Gastrocnemius medialis (tissue), 4 donors: ENCODE data around the gene GJE1. TPM values are rescaled to one million over a fixed set of nuclear protein-coding genes. Genes with fewer than 3 reads are reported as not detected.

ENCODE experiments used
- ATAC-seq, 2 donors: fragments of 150-250 bp; one replicate each; pipeline ENCODE4 v1.9.1; 2016
- DNase-seq, 2 donors: peaks; one replicate each; pipeline ENCODE4 v3.0.0-alpha.2; 2019
- H3K27ac ChIP-seq, 4 donors: fragments of 200-600 bp; sonication (generic); 1 replicate in 1 of 4; 2 replicates in 3 of 4; pipeline ENCODE4 v1.5.1; 2016 to 2018; ENCODE audit warnings: mild to moderate bottlenecking in 2 of 4, moderate library complexity in 1 of 4
- H3K27me3 ChIP-seq, 3 donors: fragments of 200-600 bp; sonication (generic) in 2 of 3; 1 replicate in 1 of 3; 2 replicates in 2 of 3; pipeline versions ENCODE4 v1.5.1 to v1.6.0; 2016 to 2019; ENCODE audit warnings: mild to moderate bottlenecking in 1 of 3, moderate library complexity in 1 of 3
- H3K36me3 ChIP-seq, 2 donors: fragments of 200-600 bp; sonication (generic) in 1 of 2; one replicate each; pipeline ENCODE4 v1.5.1; 2017 to 2018
- H3K4me1 ChIP-seq, 2 donors: fragments of 200-600 bp; sonication (generic) in 1 of 2; one replicate each; pipeline ENCODE4 v1.5.1; 2016 to 2017; ENCODE audit warnings: mild to moderate bottlenecking in 2 of 2
- H3K4me3 ChIP-seq, 4 donors: fragments of 200-600 bp; sonication (generic) in 3 of 4; 1 replicate in 1 of 4; 2 replicates in 3 of 4; pipeline ENCODE4 v1.5.1; 2016 to 2019; ENCODE audit warnings: mild to moderate bottlenecking in 2 of 4
- H3K9me3 ChIP-seq, 3 donors: fragments of 200-600 bp; sonication (generic) in 2 of 3; 1 replicate in 1 of 3; 2 replicates in 2 of 3; pipeline ENCODE4 v1.5.1; 2016 to 2019
- CTCF ChIP-seq, 5 experiments: fragments of 450-650 bp in 3 of 5; fragments of 200-600 bp in 2 of 5; sonication (generic) in 2 of 5; IDR thresholded peaks in 4 of 5; conservative IDR thresholded peaks in 1 of 5; 1 replicate in 4 of 5; 2 replicates in 1 of 5; pipeline ENCODE4 v1.5.1; 2016 to 2019; ENCODE audit warnings: antibody characterized with exemption in 5 of 5, mild to moderate bottlenecking in 3 of 5, moderate library complexity in 3 of 5
- POLR2A ChIP-seq, 2 donors: fragments of 450-650 bp; IDR thresholded peaks; one replicate each; pipeline ENCODE4 v1.6.1; 2017; ENCODE audit warnings: antibody characterized with exemption in 2 of 2, mild to moderate bottlenecking in 2 of 2, moderate library complexity in 2 of 2
- in situ Hi-C, 4 donors: fragments of 200-750 bp; cut with MboI; loops; one replicate each; pipeline versions ENCODE4 v1.15.0 to v1.8.0; 2017; ENCODE audit warnings: low sequenced_read_pairs in 4 of 4
- intact Hi-C: fragments of 100-400 bp; cut with DNase I; formaldehyde crosslinking; loops from one replicate; pipeline ENCODE4 v1.15.1; 2023; ENCODE audit warnings: low total_unique reads
- total RNA-seq, 4 donors: library from RNA; depleted of rRNA; stranded (reverse); fragments of >200 nt; gene quantifications; one replicate each; pipeline versions ENCODE4 v1.1.0 to v1.2.3, GENCODE V29; 2016

Gene GJE1
- total RNA-seq, 4 donors from 2014 or later = not detected

DNA sequence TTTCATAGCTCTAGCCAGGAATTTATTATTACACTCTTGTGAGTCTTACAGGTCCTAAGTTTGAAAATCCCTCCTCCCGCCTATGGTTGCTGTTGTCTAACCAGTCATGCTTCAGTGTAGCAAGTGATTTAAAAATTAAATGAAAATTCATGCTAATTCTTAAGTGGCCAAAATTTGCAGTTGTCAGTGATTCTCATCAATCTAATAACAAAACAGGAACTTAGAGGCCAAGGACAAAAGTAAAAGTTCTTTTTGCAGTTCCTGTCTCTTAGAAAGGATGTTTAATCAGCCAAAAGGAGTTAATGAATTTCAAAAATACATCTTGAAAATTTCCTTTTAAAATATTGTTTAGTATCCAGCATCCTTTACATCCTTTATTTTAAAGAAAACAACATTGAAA is 50.6 kb downstream of the GJE1 start:
- intact Hi-C loops (no loop called here), in situ Hi-C loops (no loop called here)
- peaks cover 0 to 1% of the 10 kb centered on the region in 2 donors for H3K36me3 ChIP-seq
- no peak for DNase-seq
- H3K4me1 ChIP-seq = peaks cover 3 to 4% of the 10 kb centered on the region in 2 donors
- ATAC-seq = no peak
- H3K9me3 ChIP-seq = no peaks in the 10 kb centered on the region
- no peak overlapping the region for H3K27ac ChIP-seq
- H3K4me3 ChIP-seq = no peak overlapping the region
- TF ChIP-seq POLR2A (IDR thresholded peaks at IDR 0.05) = no peak
- no peak for TF ChIP-seq CTCF (IDR thresholded peaks at IDR 0.05 in 4 of 5, conservative IDR thresholded peaks at IDR 0.05 in 1 of 5)
- H3K27me3 ChIP-seq = no peaks in the 10 kb centered on the region

- H3K4me3 ChIP-seq = no peak overlapping the region
- intact Hi-C loops = no loop called here
- peaks cover 0 to 3% of the 10 kb centered on the region in 2 donors for H3K36me3 ChIP-seq
- H3K27me3 ChIP-seq = no peaks in the 10 kb centered on the region
- no peak for TF ChIP-seq POLR2A (IDR thresholded peaks at IDR 0.05)
- TF ChIP-seq CTCF (IDR thresholded peaks at IDR 0.05 in 4 of 5, conservative IDR thresholded peaks at IDR 0.05 in 1 of 5) = no peak
- DNase-seq (no peak), ATAC-seq (no peak)
- H3K4me1 ChIP-seq = peaks cover 3 to 4% of the 10 kb centered on the region in 2 donors
- H3K9me3 ChIP-seq = no peaks in the 10 kb centered on the region
- in situ Hi-C loops = no loop called here
- no peak overlapping the region for H3K27ac ChIP-seq
Observed at GRCh38 chr6:142184307-142184706, 51.6 kb downstream of the GJE1 start.

Other genes starting within 250 kb of the GJE1 start
- under 1 TPM in 1 of 4 donors, not detected in 3; 0.23 TPM for gene NMBR, start 14.2 kb downstream of the GJE1 start, total RNA-seq
- gene VTA1, start 14.3 kb downstream of the GJE1 start, total RNA-seq = 10 to 100 TPM; 74.4 to 89.3 (median 77.3) TPM
- 1 to 10 TPM; 1.5 to 6.0 (median 3.2) TPM for gene ADGRG6, start 169.1 kb downstream of the GJE1 start, total RNA-seq